HG02870 (cell line): ENCODE results near the gene MGMT.
"Not testable (repeated sequence)": the region's sequence is repeated elsewhere in the genome, so short reads cannot be mapped to it uniquely, and the experiment has no call there.

Source experiments
- ATAC-seq: cut with Tn5 transposase; IDR thresholded peaks from one replicate; pipeline ENCODE4 v1.9.1; 2021; ENCODE audit warnings: mild to moderate bottlenecking, moderate library complexity; ENCODE audit not compliant: unreplicated experiment

Gene MGMT

DNA sequence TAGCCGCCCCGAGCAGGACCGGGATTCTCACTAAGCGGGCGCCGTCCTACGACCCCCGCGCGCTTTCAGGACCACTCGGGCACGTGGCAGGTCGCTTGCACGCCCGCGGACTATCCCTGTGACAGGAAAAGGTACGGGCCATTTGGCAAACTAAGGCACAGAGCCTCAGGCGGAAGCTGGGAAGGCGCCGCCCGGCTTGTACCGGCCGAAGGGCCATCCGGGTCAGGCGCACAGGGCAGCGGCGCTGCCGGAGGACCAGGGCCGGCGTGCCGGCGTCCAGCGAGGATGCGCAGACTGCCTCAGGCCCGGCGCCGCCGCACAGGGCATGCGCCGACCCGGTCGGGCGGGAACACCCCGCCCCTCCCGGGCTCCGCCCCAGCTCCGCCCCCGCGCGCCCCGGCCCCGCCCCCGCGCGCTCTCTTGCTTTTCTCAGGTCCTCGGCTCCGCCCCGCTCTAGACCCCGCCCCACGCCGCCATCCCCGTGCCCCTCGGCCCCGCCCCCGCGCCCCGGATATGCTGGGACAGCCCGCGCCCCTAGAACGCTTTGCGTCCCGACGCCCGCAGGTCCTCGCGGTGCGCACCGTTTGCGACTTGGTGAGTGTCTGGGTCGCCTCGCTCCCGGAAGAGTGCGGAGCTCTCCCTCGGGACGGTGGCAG is at the start of gene MGMT:
Gene MGMT, plus strand, starts transcription at position 539 of the 656 bp plus-strand sequence.
- peak; percentile 87 for ATAC-seq

DNA sequence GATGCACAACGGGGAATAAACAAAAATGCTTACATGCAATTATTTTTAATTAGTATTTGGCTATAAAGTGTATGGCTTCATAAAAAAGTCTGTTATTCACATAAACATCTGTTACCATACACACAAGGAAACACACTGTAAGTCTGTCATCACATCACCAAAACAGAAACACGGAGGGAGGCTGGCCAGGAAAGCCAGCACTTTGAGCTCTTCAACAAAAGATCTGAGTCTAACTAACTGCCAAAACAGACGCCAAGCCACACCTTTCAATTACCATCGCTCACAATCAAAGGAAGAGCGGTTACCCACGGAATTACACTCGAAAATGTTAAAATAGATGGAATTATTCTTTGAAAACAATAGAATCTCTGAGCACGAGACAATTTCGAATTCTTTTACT is 49.2 kb upstream of the MGMT start:
- ATAC-seq: no peak

DNA sequence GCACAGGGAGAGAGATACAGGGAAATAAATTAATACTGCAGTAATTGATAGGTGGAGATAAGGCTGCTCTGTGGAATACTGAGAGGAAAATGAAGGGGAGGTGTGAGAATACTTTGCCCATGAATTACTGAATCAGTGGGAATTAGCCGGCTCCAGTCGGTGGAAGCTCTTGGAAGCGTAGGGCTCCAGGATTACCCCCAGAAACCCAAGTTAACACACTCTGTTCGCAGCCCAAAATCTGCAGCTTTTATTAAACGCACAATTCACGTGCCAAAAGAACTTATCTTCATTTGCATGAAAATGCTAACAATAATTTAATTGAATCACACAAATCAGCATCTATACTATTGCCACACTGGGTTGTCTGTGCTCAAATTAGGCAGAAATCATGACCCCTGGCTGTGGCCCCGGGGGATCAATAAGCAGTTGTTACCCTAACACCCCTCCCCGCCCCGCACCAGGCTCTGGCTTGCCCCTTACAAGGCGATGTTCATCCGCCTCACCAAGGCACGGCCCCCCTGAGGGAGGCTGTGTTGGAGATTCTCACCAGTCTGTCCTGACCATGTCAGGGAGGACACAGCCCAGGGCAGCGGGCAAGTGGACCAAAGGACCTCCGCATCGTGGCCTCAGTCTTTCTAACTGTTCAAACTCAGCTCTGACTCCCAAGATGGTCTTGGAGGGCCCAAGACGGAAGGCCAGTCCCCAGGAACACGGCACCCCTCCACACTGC is 48.4 kb upstream of the MGMT start:
- no peak for ATAC-seq

DNA sequence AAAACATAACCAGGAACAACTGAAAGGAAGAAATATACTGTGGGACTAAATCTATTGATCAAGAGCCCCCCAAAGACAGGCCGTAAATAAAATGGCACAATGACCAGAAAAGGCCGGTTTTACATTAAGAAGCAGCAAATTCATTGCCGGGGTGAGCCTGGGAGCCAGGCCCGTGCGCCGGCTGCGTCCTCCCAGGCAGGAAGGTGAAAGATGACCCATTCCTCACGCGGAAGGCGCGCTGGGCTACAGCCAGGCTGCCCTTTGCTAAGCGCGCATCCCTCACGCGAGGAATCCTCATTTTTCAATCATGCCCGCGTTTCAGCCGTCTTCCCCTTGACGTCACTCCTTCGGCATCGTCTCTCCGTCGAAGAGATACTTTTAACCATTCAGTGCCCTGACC is 47.6 kb upstream of the MGMT start:
- ATAC-seq: no peak

DNA sequence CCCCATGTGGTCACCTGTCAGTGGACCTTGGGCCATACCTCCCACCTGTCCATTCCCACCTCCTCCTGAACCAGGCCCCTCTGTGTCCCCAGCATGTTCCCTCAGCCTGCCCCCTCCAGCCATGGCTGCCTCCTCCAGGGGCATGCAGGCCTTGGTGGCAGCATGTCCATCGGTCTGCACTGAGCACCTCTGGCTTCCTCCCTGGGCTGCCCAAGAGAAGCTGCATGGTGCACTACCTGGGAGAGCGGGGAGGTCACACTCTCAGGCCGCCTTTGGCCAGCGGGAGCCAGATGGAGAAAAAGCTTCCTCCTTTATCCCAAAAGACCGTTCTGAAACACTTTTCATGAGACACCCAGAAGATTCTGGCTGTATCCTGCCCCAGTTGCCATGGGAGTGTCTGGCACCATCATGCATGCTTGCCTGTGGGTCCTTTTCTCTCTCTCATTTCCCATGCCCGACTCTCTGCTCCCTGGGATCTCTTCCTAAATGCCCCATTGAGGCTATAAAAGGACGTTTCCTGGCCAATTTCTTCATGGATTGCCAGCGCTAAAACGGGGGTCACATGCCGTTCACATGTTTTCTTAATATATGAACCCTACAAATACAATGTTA is 45.5 kb upstream of the MGMT start:
- ATAC-seq: no peak

DNA sequence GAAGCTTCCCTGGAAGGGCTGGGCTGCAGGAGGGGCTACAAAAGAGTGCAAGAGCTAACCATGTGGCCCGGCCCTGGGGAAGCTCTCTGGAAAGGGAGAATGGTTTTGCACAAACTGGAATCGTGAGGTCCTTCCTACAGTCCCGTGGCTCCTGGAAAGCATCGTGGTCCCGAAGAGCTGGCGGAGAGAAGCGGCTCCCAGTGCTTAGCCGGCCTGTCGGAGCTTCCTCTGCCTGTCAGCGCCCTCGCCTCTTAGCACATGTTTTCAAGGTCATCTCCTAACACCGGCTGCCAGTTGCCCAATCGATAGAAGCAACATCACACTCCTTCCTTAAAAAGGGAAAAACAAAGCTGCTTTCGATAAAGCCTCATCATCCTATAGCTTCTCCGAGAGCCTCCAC is 42.1 kb upstream of the MGMT start:
- ATAC-seq: no peak

DNA sequence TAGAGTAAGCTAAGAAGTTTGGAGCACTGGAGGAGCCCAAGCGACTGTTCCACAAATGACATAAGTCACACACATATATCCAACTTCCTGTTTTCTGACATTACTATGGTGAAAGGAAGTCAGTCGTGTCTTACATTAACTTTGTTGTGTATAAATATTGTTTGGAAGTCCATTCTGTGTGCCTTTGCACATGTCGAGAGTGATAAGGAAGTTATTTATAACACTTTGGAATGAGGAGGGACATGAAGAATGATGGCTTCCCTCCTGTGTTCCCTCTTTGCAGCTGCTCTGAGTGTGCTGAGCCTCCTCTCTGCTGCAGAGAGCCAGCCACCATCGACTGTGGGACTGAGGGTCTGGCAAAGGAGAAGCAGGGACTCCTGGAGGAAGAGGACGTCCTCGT is 40.4 kb upstream of the MGMT start:
- ATAC-seq: no peak

DNA sequence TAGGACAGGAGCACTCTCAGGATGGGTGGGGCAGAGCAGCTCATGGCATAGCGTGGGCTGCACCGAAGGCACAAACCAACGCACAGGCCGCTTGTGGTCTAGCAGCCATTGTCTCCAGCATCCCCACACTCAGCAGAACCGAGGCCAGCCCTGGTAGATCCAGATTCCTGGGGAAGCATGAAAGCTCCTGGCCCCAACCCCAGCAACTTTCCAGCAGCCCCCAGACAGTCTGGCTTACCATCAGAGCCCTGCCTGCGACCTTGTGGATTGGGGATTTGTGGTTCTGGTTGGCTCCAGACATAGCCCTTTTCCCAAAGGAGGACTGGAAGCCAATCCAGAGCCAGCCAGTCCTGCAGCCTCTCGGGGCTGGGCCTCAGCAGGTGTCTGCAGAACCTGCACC is 33.8 kb upstream of the MGMT start:
- no peak for ATAC-seq

DNA sequence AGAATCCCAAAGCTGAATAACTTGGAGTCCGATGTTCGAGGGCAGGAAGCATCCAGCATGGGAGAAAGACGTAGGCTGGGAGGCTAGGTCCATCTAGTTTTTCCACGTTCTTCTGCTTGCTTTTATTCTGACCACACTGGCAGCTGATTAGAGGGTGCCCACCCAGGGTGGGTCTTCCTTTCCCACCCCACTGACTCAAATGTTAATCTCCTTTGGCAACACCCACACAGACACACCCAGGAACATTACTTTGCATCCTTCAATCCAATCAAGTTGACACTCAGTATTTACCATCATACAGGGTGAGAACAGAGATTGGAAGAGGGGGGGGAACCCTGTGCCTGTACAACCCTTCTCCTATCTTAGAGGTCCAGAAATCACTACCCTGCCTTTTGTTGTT is 31.3 kb upstream of the MGMT start:
- ATAC-seq: not testable (repeated sequence)

DNA sequence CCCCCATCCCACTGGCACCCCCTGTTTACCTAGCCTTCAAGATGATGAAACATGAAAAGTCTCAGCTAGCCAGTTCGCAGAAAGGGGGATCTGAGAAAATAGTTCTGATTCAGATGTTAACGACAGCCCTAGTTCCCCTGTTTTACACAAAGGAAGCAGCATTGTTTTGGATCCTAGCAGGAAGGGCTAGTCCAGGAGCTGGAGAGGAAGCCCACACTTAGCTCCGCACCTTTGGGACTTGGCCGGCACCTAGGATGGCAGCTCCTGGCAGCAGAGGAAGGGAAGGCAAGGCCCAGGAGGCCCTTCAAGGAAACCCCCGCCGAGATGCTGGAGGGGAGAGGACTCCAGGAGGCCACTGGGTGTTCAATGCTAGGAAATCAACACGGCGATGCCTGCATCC is 29.0 kb upstream of the MGMT start:
- no peak for ATAC-seq

DNA sequence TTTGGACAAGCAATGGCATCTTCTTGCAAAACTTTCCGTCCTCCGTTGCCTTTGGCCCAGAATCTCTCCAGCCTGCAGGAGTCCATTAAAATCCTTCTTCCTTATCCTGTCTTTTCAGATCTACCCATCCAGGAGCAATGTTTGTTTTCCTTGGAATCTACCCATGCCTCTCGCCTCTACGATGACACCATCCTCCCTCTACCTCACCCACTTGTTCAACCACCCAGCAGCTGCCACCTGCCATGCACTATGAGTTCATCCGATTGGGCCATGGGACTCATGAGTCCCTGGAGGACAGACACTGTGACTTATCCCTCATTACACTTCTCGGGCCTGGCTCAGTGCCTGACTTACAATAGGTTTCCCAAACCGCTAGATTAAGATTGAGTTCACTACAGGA is 26.8 kb upstream of the MGMT start:
- ATAC-seq: no peak

DNA sequence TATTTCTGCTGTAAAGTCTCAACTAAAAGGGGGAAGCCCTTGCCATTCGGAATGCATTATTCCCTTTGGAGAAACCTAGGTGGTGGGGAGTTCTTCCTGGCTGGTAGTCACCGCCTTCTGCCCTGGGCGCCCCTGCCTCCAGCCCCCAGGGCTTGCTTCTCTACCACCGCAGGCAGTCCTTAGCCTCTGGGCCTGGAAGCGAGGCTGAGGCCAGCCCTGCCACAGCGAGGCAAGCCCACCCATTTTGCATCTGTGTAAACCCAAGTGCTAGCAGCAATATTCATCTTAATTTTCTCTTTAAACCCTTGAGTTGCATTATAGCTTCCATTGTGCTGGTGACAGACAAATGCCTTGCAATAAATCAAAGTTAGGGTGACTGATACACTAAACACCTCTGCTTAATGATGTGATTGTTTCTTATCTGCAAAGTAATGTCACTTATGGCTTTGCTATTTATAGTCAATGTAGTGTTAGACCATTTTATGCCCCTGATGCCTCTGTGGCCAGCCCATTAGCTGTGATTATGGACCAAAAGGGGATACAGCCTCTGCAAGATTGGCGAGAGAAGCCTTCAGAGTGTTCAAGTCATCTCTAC is 26.2 kb upstream of the MGMT start:
- no peak for ATAC-seq

DNA sequence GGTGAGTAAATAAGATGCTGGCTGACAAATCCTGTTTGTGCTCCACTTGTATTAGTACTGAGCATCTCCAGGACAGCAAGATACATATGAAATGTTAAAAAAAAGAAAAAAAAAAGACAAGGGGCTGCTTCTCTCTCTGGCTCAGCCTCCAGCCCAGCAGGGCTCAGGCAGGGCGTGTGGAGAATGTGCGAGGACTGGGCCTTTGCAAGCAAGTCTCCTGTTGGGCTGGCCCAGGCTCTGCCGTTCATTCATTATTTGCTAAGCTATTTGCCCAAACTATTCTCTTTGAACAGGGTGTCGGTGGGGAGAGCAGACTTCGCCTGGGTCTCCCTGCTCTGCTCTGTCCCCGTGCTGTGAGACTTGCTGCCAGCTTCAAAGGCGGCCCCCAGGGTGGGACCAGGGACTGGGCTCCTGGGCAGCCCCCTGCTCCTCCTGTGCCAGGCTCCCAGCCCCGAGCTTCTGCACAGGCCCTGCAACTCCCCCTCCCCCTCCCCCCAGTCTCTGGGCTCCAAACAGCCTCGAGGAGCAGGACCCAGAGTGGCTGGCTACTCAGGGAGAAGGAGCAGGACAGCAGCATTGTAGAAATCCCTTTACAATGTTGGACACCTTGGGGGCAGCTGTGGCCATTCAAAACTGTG is 25.6 kb upstream of the MGMT start:
- ATAC-seq: no peak

DNA sequence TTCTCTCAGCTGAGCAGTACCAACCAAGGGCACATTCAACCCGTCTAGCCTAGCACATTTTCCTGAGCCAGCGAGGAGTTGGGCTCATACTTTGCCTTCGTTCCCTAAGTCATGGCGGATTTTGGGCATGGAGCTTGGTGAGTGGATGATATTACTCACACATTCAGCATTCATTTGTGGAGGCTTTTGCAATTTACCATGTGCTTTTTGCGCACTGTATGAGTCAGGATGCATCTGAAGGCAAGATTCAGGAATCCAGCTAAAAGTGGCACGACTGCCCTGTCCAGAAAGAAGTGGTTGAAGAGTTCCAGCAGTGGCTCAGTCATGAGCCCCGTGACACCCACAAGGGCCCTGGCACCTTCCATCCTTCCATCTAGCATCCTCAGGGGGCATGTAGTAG is 24.2 kb upstream of the MGMT start:
- no peak for ATAC-seq

DNA sequence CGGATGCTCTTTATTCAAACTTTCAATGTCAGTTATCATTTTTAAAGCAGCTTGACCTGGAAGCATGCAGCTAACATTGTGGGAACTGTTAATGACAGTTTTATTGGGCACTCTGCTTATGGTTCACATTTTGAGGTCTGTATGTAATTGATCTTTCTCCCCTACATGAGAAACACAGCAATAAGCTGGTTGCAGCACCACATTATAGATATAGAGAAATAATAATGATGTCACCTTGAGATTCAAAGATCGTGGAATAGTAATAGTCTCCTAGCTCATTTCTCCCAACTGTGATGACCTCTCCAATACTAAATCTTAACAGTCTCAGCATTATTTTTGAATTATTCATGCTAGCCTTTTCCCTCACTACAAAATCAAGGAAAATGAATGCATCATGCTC is 22.7 kb upstream of the MGMT start:
- ATAC-seq: no peak

DNA sequence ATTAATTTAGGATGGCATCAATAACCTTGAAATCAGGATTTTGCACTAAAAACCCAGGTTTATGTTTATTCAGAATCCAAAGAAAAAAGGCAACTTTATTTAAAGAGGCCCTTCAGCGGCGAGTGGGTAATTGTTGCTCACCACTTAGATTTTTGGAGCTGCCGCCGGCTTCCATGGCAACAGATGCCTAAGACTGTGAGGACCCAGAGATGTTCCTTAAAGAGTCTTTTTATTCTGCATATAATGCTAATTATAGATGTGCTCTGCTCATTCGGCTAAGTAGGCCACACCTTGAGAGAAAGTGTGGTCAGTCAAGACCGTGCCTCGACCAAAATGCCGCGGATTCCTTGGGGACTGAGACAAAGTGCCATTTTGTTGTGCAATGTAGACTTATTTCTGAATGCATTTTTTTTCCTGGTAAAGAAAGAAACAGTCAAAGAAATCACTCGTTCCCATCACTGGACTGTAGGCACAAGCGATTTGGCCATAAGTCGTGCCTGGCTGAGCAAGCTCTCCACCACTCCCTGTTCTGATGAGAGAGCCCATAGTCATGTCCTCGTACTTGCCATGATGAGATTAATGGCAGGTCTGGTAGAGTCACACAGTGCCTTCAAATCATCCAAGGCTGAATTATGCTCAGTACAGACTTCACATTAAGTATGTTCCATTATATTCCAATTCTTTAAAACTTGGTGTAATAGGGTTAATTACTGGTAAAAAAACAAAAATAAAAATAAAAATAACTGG is 21.4 kb upstream of the MGMT start:
- no peak for ATAC-seq

DNA sequence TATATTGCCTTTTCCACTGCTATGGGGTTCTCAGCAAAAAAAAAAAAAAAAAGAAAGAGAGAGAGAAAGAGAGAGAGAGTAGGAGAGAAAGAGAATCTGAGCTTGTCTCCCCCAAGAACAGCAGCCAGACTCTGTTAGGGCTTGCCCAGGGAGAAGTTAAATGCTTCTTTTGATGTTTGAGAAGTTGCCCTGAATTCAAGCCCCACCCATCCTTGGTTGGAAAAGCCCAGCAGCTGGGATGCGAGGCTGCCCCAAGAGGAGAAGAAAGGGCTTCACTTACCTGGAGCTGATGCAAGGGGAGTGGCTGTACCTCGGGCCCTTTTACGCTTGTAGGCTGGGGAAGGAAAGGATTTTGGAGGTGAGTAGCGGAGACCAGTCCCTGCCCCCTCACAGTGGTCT is 20.9 kb upstream of the MGMT start:
- no peak for ATAC-seq

DNA sequence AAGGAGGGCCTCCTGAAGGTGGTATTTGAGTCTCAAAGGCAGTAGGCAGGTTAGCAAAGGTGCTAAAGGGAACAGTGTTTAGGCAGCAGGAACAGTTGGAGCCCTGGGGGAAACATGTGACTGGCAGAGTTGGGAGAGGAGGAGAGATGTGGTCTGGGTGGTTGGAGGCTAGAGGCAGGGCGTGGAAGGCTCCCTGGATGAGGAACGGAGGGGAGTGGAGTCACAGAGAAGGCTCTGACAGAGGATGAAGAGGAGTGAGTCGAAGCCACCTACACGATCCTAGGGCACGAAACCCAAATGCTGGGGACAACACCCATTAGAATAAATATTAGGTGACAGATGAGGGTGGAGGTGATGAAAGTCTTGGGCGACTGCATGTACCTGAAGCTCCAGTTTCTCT is 19.6 kb upstream of the MGMT start:
- no peak for ATAC-seq

DNA sequence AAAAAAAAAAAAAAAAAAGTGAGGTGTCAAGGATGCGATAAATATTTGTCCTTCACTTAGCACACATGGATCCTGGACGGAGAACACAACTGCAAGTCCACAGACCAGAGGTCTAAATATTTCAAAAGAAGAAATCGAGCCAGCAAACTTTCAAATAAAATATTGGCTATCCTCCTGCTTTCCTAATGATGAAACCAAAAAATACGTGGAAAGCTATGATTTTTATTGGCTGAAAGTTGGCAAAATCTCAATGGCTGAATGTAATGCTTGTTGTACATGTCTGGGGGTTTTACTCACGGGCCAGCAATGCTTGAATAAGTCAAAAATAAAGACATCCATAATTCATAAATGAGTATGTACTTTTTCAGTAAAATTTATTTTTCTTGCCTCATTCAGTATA is 19.0 kb upstream of the MGMT start:
- no peak for ATAC-seq

DNA sequence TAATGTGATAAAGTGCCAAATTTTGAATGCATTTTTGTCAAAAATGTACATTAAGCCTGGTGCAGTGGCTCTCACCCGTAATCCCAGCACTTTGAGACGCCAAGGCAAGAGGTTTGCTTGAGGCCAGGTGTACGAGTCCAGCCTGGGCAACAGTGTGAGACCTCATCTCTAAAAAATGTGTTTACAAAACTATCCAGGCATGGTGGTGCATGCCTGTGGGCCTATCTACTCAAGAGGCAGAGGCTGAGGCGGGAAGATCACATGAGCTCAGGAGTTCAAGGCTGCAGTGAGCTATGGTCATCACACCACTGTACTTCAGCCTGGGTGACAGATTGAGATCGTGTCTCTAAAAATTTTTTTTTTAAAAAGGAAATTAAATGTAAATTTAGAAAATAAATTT is 18.5 kb upstream of the MGMT start:
- no peak for ATAC-seq

DNA sequence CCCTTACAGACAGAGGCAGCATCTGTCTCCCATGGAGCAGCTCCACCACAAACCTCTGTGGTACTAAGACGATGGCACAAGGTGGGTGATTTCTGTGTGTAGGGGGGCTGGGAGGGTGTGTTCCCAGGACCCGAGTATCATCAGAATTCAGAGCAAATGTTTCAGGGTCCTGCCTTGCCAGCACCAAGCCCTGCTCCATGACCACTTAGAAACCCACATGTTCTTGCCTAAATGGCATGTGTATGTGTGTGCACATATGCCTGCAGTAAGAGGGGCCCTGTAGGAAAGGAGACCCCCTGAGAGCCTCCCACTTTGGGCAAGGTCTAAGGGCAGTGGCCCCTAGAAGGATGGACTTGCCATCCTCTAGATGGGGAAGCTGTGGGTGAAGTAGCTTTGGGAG is 17.1 kb upstream of the MGMT start:
- ATAC-seq: no peak
